Activated T-helper 2 cell treated with anti-CD3 and anti-CD28 coated beads, Interferon-gamma antibody, Interleukin-2, Interleukin-4, amounts not matched to agents 10 μg/mL and 5 μg/mL and 100 μg/mL, durations not matched to agents 14 hours and 24 hours and 36 hours (primary cell): ENCODE measurements around the gene SFRP5. TPM values are rescaled to one million over a fixed set of nuclear protein-coding genes. Genes with fewer than 3 reads are reported as not detected.

Experiments
- DNase-seq: peaks from one replicate; pipeline ENCODE4 v3.0.0; 2021; ENCODE audit warnings: low spot score
- H3K27ac Mint-ChIP-seq: one replicate; pipeline ENCODE4 v1.8.0; 2021; ENCODE audit warnings: mixed read lengths
- H3K27me3 Mint-ChIP-seq: one replicate; pipeline ENCODE4 v1.8.0; 2021; ENCODE audit warnings: low read depth, mixed read lengths
- H3K36me3 Mint-ChIP-seq: one replicate; pipeline ENCODE4 v1.8.0; 2021; ENCODE audit warnings: low read depth, mixed read lengths
- H3K4me1 Mint-ChIP-seq: one replicate; pipeline ENCODE4 v1.8.0; 2021; ENCODE audit warnings: low read depth, mixed read lengths
- H3K4me3 Mint-ChIP-seq: one replicate; pipeline ENCODE4 v1.8.0; 2021; ENCODE audit warnings: low read depth, mild to moderate bottlenecking, moderate library complexity, mixed read lengths
- H3K9me3 Mint-ChIP-seq: one replicate; pipeline ENCODE4 v1.8.0; 2021; ENCODE audit warnings: mixed read lengths
- intact Hi-C: fragments of 100-400 bp; cut with micrococcal nuclease; formaldehyde crosslinking; loops from one replicate; pipeline ENCODE4 v1.15.1; 2023
- total RNA-seq: library from RNA; stranded (reverse); gene quantifications from 2 replicates; pipeline ENCODE4 v1.2.3, GENCODE V29; 2022

SFRP5 gene
- total RNA-seq, 1 donor from 2014 or later, result not detected

- Mint-ChIP-seq H3K9me3 (no peaks in the 10 kb centered on the region), H3K4me3 (no peak overlapping the region)
- intact Hi-C loops, result no loop called here
These were observed 10.0 kb upstream of the SFRP5 start for GRCh38 chr10:97781618-97782331.

GRCh38 chr10:97780841-97781617 lies 9.2 kb upstream of the SFRP5 start:
- no peak for DNase-seq
- Mint-ChIP-seq H3K27ac (no peak overlapping the region), H3K36me3 (no peaks in the 10 kb centered on the region), H3K4me3 (no peak overlapping the region), H3K9me3 (no peaks in the 10 kb centered on the region), H3K27me3 (peaks cover 2% of the 10 kb centered on the region), H3K4me1 (peaks cover 6% of the 10 kb centered on the region)
- intact Hi-C loops, result no loop called here

More at GRCh38 chr10:97781618-97782331, 10.0 kb upstream of the SFRP5 start:
- Mint-ChIP-seq H3K27me3 (peaks cover 2% of the 10 kb centered on the region), H3K4me1 (peaks cover 6% of the 10 kb centered on the region), H3K27ac (no peak overlapping the region), H3K36me3 (no peaks in the 10 kb centered on the region)
- no peak for DNase-seq

- Mint-ChIP-seq H3K27ac (no peak overlapping the region), H3K9me3 (no peaks in the 10 kb centered on the region), H3K4me1 (peaks cover 6% of the 10 kb centered on the region), H3K27me3 (peaks cover 2% of the 10 kb centered on the region), H3K36me3 (no peaks in the 10 kb centered on the region), H3K4me3 (no peak overlapping the region)
- intact Hi-C loops, result no loop called here
- DNase-seq, result no peak
These were observed 8.2 kb upstream of the SFRP5 start for GRCh38 chr10:97779975-97780374.

- intact Hi-C loops, result no loop called here
- H3K4me3 Mint-ChIP-seq, result no peak overlapping the region
- H3K4me1 Mint-ChIP-seq, result peaks cover 6% of the 10 kb centered on the region
These were observed 7.7 kb upstream of the SFRP5 start for GRCh38 chr10:97779492-97779891.

GRCh38 chr10:97778452-97779302 lies 6.9 kb upstream of the SFRP5 start:
- H3K4me3 Mint-ChIP-seq, result no peak overlapping the region
- no peak overlapping the region for H3K27ac Mint-ChIP-seq
- H3K9me3 Mint-ChIP-seq, result no peaks in the 10 kb centered on the region
- intact Hi-C loops, result no loop called here
- peaks cover 5% of the 10 kb centered on the region for H3K27me3 Mint-ChIP-seq
- H3K4me1 Mint-ChIP-seq, result peaks cover 6% of the 10 kb centered on the region
- no peaks in the 10 kb centered on the region for H3K36me3 Mint-ChIP-seq
- no peak for DNase-seq

More at GRCh38 chr10:97779492-97779891, 7.7 kb upstream of the SFRP5 start:
- H3K9me3 Mint-ChIP-seq, result no peaks in the 10 kb centered on the region
- no peak overlapping the region for H3K27ac Mint-ChIP-seq
- H3K36me3 Mint-ChIP-seq, result no peaks in the 10 kb centered on the region
- peaks cover 2% of the 10 kb centered on the region for H3K27me3 Mint-ChIP-seq
- DNase-seq, result no peak

- Mint-ChIP-seq H3K4me1 (peaks cover 6% of the 10 kb centered on the region), H3K9me3 (no peaks in the 10 kb centered on the region), H3K4me3 (no peak overlapping the region), H3K27ac (no peak overlapping the region), H3K27me3 (peaks cover 20% of the 10 kb centered on the region), H3K36me3 (no peaks in the 10 kb centered on the region)
- DNase-seq, result no peak
- intact Hi-C loops, result no loop called here
These were observed 5.3 kb upstream of the SFRP5 start for GRCh38 chr10:97777143-97777542.

GRCh38 chr10:97774811-97775294 lies 3.1 kb upstream of the SFRP5 start:
- H3K27me3 Mint-ChIP-seq, result peaks cover 38% of the 10 kb centered on the region
- no peak overlapping the region for H3K27ac Mint-ChIP-seq
- intact Hi-C loops, result no loop called here
- H3K4me1 Mint-ChIP-seq, result peaks cover 2% of the 10 kb centered on the region
- DNase-seq, result no peak
- H3K4me3 Mint-ChIP-seq, result no peak overlapping the region
- no peaks in the 10 kb centered on the region for H3K36me3 Mint-ChIP-seq
- H3K9me3 Mint-ChIP-seq, result no peaks in the 10 kb centered on the region

GRCh38 chr10:97773096-97773495 lies 1.3 kb upstream of the SFRP5 start:
- intact Hi-C loops, result no loop called here
- no peaks in the 10 kb centered on the region for H3K9me3 Mint-ChIP-seq
- H3K27me3 Mint-ChIP-seq, result peaks cover 45% of the 10 kb centered on the region
- no peak for DNase-seq
- no peak overlapping the region for H3K4me3 Mint-ChIP-seq
- no peak overlapping the region for H3K27ac Mint-ChIP-seq
- H3K36me3 Mint-ChIP-seq, result no peaks in the 10 kb centered on the region
- peaks cover 2% of the 10 kb centered on the region for H3K4me1 Mint-ChIP-seq

GRCh38 chr10:97771055-97771891 lies 526 bp downstream of the SFRP5 start:
- Mint-ChIP-seq H3K27ac (no peak overlapping the region), H3K9me3 (no peaks in the 10 kb centered on the region), H3K36me3 (no peaks in the 10 kb centered on the region), H3K4me1 (peaks cover 2% of the 10 kb centered on the region), H3K27me3 (peaks cover 45% of the 10 kb centered on the region), H3K4me3 (no peak overlapping the region)
- intact Hi-C loops, result no loop called here
- no peak for DNase-seq

- H3K27me3 Mint-ChIP-seq, result peaks cover 45% of the 10 kb centered on the region
- H3K9me3 Mint-ChIP-seq, result no peaks in the 10 kb centered on the region
- no peak overlapping the region for H3K4me3 Mint-ChIP-seq
- H3K36me3 Mint-ChIP-seq, result no peaks in the 10 kb centered on the region
- H3K27ac Mint-ChIP-seq, result no peak overlapping the region
- intact Hi-C loops, result no loop called here
- peaks cover 2% of the 10 kb centered on the region for H3K4me1 Mint-ChIP-seq
- no peak for DNase-seq
These were observed 1.5 kb downstream of the SFRP5 start for GRCh38 chr10:97770255-97770654.

- H3K4me1 Mint-ChIP-seq, result peaks cover 2% of the 10 kb centered on the region
- peaks cover 41% of the 10 kb centered on the region for H3K27me3 Mint-ChIP-seq
- H3K4me3 Mint-ChIP-seq, result no peak overlapping the region
- no peaks in the 10 kb centered on the region for H3K36me3 Mint-ChIP-seq
- no peak overlapping the region for H3K27ac Mint-ChIP-seq
- no peak for DNase-seq
- no peaks in the 10 kb centered on the region for H3K9me3 Mint-ChIP-seq
- intact Hi-C loops, result no loop called here
These were observed 3.2 kb downstream of the SFRP5 start for GRCh38 chr10:97768322-97769315.
